SK-N-SH treated with all-trans-retinoic acid at 6 μM for 48 hours (cell line): ENCODE measurements around the gene CPNE2.

ENCODE experiments used
- BACH2 ChIP-seq: fragments of 250-450 bp; sonication (Bioruptor Pico); IDR thresholded peaks from 2 replicates; pipeline ENCODE4 v1.9.0; 2021; ENCODE audit warnings: mild to moderate bottlenecking, borderline replicate concordance
- PATZ1 ChIP-seq: fragments of 250-450 bp; sonication (Bioruptor Pico); IDR thresholded peaks from 2 replicates; pipeline ENCODE4 v1.8.0; 2020; ENCODE audit warnings: mild to moderate bottlenecking, moderate library complexity, borderline replicate concordance
- RARB ChIP-seq: fragments of 250-450 bp; sonication (Bioruptor Pico); IDR thresholded peaks from 2 replicates; pipeline ENCODE4 v1.8.0; 2021; ENCODE audit warnings: mild to moderate bottlenecking, moderate library complexity

GRCh38 chr16:57083485-57084126 lies 8.8 kb upstream of the CPNE2 start:
- TF ChIP-seq BACH2 (CRISPR knock-in tag): no peak
- TF ChIP-seq PATZ1 (CRISPR knock-in tag): no peak
- TF ChIP-seq RARB (CRISPR knock-in tag): no peak
